DMS114 treated with DMSO at 0.1 percent for 48 hours (cell line): Measurements from ENCODE around the gene RNU2-1.
"Not testable (repeated sequence)": the region's sequence is repeated elsewhere in the genome, so short reads cannot be mapped to it uniquely, and the experiment has no call there.

ENCODE experiments used
- DNase-seq: peaks from one replicate; lab custom pipeline; 2025; ENCODE audit not compliant: unreplicated experiment; lab: John Stamatoyannopoulos, UW

The RNU2-1 gene

GRCh38 chr17:43216762-43217613 lies 16.8 kb downstream of the RNU2-1 start:
- no peak for DNase-seq

- no peak for DNase-seq
Observed at GRCh38 chr17:43216369-43216761, 17.4 kb downstream of the RNU2-1 start.

GRCh38 chr17:43215341-43215740 lies 18.4 kb downstream of the RNU2-1 start:
- DNase-seq: no peak

- no peak for DNase-seq
Observed at GRCh38 chr17:43213545-43213944, 20.2 kb downstream of the RNU2-1 start.

- no peak for DNase-seq
Observed at GRCh38 chr17:43212641-43213490, 20.9 kb downstream of the RNU2-1 start.

GRCh38 chr17:43211480-43212402 lies 22.0 kb downstream of the RNU2-1 start, which contains the start of gene TMEM106A:
TSS of gene TMEM106A (plus strand) at chr17:43211875. CDS start at chr17:43213042, 1,167 bp downstream.
- no peak for DNase-seq

- no peak for DNase-seq
Observed at GRCh38 chr17:43211123-43211479, 22.7 kb downstream of the RNU2-1 start.

GRCh38 chr17:43210576-43210975 lies 23.2 kb downstream of the RNU2-1 start:
- no peak for DNase-seq

- DNase-seq: not testable (repeated sequence)
Observed at GRCh38 chr17:43203013-43203412, 30.8 kb downstream of the RNU2-1 start.

GRCh38 chr17:43200127-43200526 lies 33.6 kb downstream of the RNU2-1 start:
- no peak for DNase-seq

- DNase-seq: no peak
Observed at GRCh38 chr17:43199633-43200032, 34.1 kb downstream of the RNU2-1 start.

- DNase-seq: no peak
Observed at GRCh38 chr17:43193251-43193650, 40.5 kb downstream of the RNU2-1 start.

- DNase-seq: not testable (repeated sequence)
Observed at GRCh38 chr17:43186656-43187055, 47.1 kb downstream of the RNU2-1 start.

- DNase-seq: no peak
Observed at GRCh38 chr17:43183921-43184320, 49.9 kb downstream of the RNU2-1 start.
